ENCODE results near the gene KRT72.

Gene KRT72

GRCh38 chr12:52606581-52607218 is 5.4 kb upstream of the KRT72 start:
- no peak overlapping the region for H2AFZ ChIP-seq (ENCODE audit: low read depth, low read length)
- no peak overlapping the region for H3K4me3 ChIP-seq (ENCODE audit: low read length)
- H3K27me3 ChIP-seq (ENCODE audit: low read depth, low read length), result peaks cover 22% of the 10 kb centered on the region
- H3K9ac ChIP-seq (ENCODE audit: low read length), result no peak overlapping the region
- TF ChIP-seq CTCF (IDR thresholded peaks at IDR 0.05; ENCODE audit: low read depth, low read length), result no peak
- no peak for TF ChIP-seq EZH2phosphoT487 (IDR thresholded peaks at IDR 0.05; ENCODE audit: low read depth)
- no peaks in the 10 kb centered on the region for H3K9me3 ChIP-seq (ENCODE audit: insufficient read depth, low read length)
- no peaks in the 10 kb centered on the region for H3K36me3 ChIP-seq (replicated peaks; ENCODE audit: low read depth, low read length)
- no peaks in the 10 kb centered on the region for H4K20me1 ChIP-seq (ENCODE audit: insufficient read depth, low read length)
- no peak overlapping the region for H3K4me2 ChIP-seq (ENCODE audit: low read length)
- H3K27ac ChIP-seq (ENCODE audit: low read length), result no peak overlapping the region
- no peaks in the 10 kb centered on the region for H3K79me2 ChIP-seq (ENCODE audit: low read length)
- no peaks in the 10 kb centered on the region for H3K4me1 ChIP-seq (ENCODE audit: low read length)

- Histone ChIP-seq H3K27me3 (ENCODE audit: low read depth, low read length) (peaks cover 17% of the 10 kb centered on the region), H3K36me3 (replicated peaks; ENCODE audit: low read depth, low read length) (no peaks in the 10 kb centered on the region), H3K4me3 (ENCODE audit: low read length) (no peak overlapping the region), H3K9me3 (ENCODE audit: insufficient read depth, low read length) (no peaks in the 10 kb centered on the region), H3K27ac (ENCODE audit: low read length) (no peak overlapping the region), H4K20me1 (ENCODE audit: insufficient read depth, low read length) (no peaks in the 10 kb centered on the region), H3K79me2 (ENCODE audit: low read length) (no peaks in the 10 kb centered on the region), H3K4me1 (ENCODE audit: low read length) (no peaks in the 10 kb centered on the region), H3K4me2 (ENCODE audit: low read length) (no peak overlapping the region), H3K9ac (ENCODE audit: low read length) (no peak overlapping the region), H2AFZ (ENCODE audit: low read depth, low read length) (no peak overlapping the region)
- TF ChIP-seq EZH2phosphoT487 (IDR thresholded peaks at IDR 0.05; ENCODE audit: low read depth) (no peak), CTCF (IDR thresholded peaks at IDR 0.05; ENCODE audit: low read depth, low read length) (no peak)
These were observed 4.8 kb upstream of the KRT72 start for GRCh38 chr12:52606096-52606495.

GRCh38 chr12:52605542-52605941 is 4.3 kb upstream of the KRT72 start:
- no peak for TF ChIP-seq CTCF (IDR thresholded peaks at IDR 0.05; ENCODE audit: low read depth, low read length)
- no peak for TF ChIP-seq EZH2phosphoT487 (IDR thresholded peaks at IDR 0.05; ENCODE audit: low read depth)
- H3K4me1 ChIP-seq (ENCODE audit: low read length), result no peaks in the 10 kb centered on the region
- no peak overlapping the region for H3K27ac ChIP-seq (ENCODE audit: low read length)
- H2AFZ ChIP-seq (ENCODE audit: low read depth, low read length), result no peak overlapping the region
- H3K4me2 ChIP-seq (ENCODE audit: low read length), result no peak overlapping the region
- no peaks in the 10 kb centered on the region for H3K36me3 ChIP-seq (replicated peaks; ENCODE audit: low read depth, low read length)
- no peaks in the 10 kb centered on the region for H4K20me1 ChIP-seq (ENCODE audit: insufficient read depth, low read length)
- peaks cover 15% of the 10 kb centered on the region for H3K27me3 ChIP-seq (ENCODE audit: low read depth, low read length)
- no peak overlapping the region for H3K9ac ChIP-seq (ENCODE audit: low read length)
- H3K9me3 ChIP-seq (ENCODE audit: insufficient read depth, low read length), result no peaks in the 10 kb centered on the region
- H3K4me3 ChIP-seq (ENCODE audit: low read length), result no peak overlapping the region
- H3K79me2 ChIP-seq (ENCODE audit: low read length), result no peaks in the 10 kb centered on the region

- Histone ChIP-seq H3K4me1 (ENCODE audit: low read length) (no peaks in the 10 kb centered on the region), H3K27ac (ENCODE audit: low read length) (no peak overlapping the region), H3K9ac (ENCODE audit: low read length) (no peak overlapping the region), H3K27me3 (ENCODE audit: low read depth, low read length) (peaks cover 18% of the 10 kb centered on the region), H3K79me2 (ENCODE audit: low read length) (no peaks in the 10 kb centered on the region), H3K4me3 (ENCODE audit: low read length) (no peak overlapping the region), H2AFZ (ENCODE audit: low read depth, low read length) (no peak overlapping the region), H3K9me3 (ENCODE audit: insufficient read depth, low read length) (no peaks in the 10 kb centered on the region), H3K4me2 (ENCODE audit: low read length) (no peak overlapping the region), H4K20me1 (ENCODE audit: insufficient read depth, low read length) (no peaks in the 10 kb centered on the region), H3K36me3 (replicated peaks; ENCODE audit: low read depth, low read length) (no peaks in the 10 kb centered on the region)
- TF ChIP-seq CTCF (IDR thresholded peaks at IDR 0.05; ENCODE audit: low read depth, low read length), result no peak
- TF ChIP-seq EZH2phosphoT487 (IDR thresholded peaks at IDR 0.05; ENCODE audit: low read depth), result no peak
These were observed 3.6 kb upstream of the KRT72 start for GRCh38 chr12:52604859-52605258.

All from OCI-LY3 (cell line).